Medulla oblongata (tissue), 1 donor: Measurements from ENCODE around the gene NCEH1.
"Not testable (repeated sequence)": the region's sequence is repeated elsewhere in the genome, so short reads cannot be mapped to it uniquely, and the experiment has no call there.

Experiments used
- DNase-seq: peaks from one replicate; pipeline ENCODE4 v3.0.0-alpha.2; 2015; ENCODE audit errors: extremely low spot score

Gene NCEH1

DNA sequence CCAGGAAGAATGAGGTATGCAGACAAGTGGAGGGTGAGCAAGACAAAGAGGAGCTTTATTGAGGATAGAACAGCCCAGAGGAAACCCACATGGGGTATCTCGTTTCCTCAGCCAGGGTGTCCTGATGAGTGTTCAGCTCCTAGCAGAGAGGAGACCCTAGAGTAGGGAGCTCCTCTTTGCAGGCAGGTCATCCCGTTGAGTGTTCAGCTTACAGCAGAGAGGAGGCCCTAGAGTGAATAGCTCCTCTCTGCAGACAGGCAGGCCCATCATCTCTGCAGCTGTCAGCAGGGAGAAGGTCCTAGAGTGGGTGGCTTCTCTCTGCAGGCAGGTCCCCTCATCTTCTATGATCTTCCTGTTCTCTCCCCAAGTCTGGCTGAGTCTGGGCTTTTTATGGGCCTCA, 97.0 kb downstream of the NCEH1 start:
- no peak for DNase-seq

DNA sequence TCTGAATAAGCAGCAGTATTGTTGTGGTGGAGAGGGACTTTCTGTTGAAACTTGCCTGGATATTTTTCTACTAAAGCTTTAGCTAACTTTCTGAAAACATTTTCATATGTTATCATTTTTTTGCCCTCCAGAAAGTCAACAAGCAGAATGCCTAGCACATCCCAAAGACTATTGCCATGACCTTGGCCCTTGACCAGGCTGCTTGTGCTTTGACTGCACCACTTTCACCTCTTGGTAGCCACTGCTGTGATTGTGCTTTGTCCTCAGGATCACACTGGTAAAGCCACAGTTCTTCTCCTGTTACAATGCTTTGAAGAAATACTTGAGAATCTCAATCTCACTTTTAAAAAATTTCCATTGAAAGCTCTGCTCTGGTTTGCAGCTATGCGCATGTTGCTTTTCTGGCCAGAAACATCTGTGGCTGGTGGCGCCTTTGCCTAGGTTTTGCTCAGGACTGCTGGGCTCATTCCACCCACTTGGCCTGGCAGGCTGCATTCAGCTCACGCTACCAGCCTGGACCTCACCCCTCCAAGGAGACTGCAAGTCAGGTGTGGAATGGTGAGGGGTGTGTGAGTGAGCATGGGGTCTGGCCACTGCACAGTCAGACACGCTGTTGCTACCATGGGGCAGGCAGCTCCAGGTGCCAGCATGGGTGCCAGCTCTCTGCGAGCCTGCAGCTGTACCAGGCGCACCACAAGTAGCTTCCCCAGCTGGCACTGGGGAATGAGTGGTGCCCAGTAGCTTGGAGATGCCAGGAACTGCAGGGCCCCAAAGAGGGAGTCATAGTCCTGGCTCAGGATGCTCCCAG, 97.8 kb downstream of the NCEH1 start:
- no peak for DNase-seq

DNA sequence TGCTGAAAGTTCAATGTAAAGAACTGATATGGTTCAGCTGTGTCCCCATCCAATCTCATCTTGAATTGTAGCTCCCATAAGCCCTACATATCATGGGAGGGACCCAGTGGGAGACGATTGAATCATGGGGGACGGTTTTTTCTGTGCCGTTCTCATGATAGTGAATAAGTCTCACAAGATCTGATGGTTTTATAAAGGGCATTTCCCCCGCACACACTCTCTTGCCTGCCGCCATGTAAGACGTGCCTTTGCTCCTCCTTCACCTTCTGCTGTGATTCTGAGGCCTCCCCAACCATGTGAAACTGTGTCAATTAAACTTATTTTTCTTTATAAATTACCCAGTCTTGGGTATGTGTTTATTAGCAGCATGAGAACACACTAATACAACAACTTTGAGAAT, 101.1 kb downstream of the NCEH1 start:
- no peak for DNase-seq

- no peak for DNase-seq
These were observed 102.3 kb downstream of the NCEH1 start for GRCh38 chr3:172608575-172608974.

GRCh38 chr3:172607305-172608121, 103.4 kb downstream of the NCEH1 start:
- DNase-seq: no peak

GRCh38 chr3:172606021-172606420, 104.8 kb downstream of the NCEH1 start:
- DNase-seq: no peak

DNA sequence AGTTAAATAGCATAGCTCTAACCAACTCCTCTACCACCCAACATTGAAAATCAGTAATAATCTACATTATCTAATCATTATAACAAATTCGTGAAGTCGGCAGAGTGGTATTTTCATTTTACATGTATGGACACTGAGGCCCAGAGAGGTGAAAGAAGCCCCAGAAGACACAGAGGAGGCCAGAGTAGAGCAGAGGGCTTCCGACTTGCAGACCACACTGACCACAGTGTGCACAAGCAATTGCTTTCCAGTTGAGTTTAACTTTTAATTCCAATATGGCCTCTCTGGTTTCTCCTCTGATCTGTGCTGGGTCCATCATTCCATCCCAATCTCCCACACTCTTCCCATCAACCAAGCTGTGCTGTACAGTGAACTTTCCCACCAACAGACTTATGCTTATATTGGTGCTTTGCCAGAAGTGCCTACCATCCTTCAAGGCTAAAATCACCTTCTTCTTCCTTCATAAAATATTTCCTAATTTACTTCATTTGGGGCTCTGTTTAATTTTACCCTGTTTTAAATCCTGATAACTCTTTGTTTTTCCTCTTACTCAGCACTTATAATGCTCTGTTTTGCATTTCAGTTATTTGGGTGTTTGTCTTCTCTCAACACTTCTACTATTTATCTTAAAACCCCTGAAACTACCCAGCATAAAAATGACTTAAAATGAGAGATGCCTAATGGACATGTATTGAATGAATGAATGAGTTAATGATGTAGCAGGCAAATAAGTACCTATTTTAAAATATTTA, 105.8 kb downstream of the NCEH1 start:
- DNase-seq: no peak

DNA sequence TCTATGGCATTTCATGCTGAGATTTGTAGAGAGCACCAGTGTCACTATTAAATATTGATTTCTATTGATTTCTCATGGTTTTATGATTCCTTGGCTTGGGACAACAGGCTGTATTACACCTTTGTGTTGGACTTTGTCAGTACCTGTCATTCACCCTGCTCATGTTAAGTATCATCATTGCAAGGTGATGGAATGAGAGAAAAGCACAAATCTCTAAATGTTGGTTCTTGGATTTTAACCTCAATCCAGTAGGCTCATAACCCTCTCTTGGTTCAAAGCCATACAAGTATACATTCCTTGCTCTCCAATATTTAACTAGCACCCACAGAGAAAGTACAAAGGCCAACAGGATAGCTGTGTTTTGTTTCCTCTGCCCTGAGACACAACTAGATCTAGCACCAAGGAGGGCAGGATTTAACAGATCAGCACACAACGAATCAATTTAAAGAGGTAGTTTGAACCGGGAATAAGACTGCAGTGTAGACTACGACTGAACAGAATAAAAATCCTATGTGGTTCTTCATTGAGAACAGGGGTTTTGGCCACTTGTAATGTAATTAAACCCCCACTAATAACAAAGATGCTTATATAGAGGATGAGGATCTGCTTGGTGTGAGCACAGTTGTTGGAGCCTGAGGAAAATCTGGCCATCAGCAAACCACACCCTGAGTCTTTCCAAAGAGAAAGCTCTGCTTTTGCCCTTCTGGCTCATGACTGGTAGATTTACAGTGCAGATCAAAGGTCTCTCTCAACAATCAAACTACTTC, 109.6 kb downstream of the NCEH1 start:
- DNase-seq: no peak

DNA sequence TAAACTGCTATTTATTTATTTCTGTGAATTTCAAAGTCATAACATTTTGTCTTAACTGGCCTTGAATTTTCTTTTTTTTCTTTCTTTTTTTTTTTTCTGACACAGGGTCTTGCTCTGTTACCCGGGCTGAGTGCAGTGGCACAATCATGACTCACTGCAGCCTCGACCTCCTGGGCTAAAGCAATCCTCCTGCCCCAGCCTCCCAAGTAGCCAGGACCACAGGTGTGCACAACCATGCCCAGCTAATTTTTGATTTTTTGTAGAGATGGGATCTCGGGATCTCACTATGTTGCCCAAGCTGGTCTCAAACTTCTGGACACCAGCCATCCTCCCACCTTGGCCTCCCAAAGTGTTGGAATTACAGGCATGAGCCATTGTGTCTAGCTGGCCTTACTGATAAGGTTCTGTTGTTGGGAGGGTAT, 110.2 kb downstream of the NCEH1 start:
- DNase-seq: no peak

GRCh38 chr3:172598904-172599303, 112.0 kb downstream of the NCEH1 start:
- no peak for DNase-seq

- no peak for DNase-seq
These were observed 114.5 kb downstream of the NCEH1 start for GRCh38 chr3:172596394-172596706.

GRCh38 chr3:172595664-172596393, 115.0 kb downstream of the NCEH1 start:
- DNase-seq: peak; percentile 74

GRCh38 chr3:172594900-172595663, 115.8 kb downstream of the NCEH1 start:
- not testable (repeated sequence) for DNase-seq

- DNase-seq: no peak
These were observed 117.8 kb downstream of the NCEH1 start for GRCh38 chr3:172592898-172593669.

DNA sequence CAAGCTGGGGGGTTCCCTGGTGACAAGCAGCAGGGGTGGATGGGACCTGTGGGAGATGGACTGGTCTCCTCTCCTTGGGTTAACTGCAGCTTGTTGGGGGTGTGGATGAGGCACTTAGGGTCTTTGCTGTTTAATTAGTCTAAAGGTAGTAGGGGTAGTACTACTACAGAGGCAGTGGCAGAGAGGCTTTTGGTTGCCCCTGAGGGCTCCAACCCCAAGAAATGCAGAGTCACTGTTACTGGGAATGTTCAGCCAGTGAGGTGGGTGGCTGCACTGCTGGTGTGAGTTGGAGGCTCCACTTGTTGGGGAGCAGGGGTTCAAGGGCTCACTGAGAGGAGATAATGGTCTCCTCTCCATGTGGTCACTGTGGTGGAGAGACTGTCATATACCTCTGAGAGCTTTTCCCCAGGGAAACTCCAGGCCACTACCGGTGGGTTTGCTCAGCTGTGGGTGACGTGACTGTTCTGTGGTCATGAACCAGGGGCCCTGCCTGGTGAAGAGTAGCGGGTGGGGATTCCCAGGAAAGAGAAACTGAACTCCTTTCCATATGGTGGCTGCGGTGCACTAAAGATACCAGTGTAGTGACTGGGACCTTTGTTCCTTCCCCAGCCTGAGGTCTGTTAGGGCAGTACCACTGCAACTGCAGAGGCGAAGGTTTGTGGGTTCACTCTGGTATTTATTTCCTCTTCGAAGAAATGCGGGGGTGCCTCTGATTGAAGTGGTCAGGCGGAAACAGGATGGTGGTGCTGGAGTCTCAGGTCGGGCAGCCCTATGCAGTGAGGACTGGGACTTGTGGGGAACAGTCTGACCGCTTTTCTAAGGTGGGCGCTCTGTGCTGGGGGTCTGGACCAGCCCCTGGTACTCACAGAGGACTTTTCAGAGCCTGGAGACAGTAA, 118.7 kb downstream of the NCEH1 start:
- DNase-seq: no peak

GRCh38 chr3:172591125-172591605, 119.7 kb downstream of the NCEH1 start:
- no peak for DNase-seq

- DNase-seq: no peak
These were observed 124.4 kb downstream of the NCEH1 start for GRCh38 chr3:172586436-172586835.

DNA sequence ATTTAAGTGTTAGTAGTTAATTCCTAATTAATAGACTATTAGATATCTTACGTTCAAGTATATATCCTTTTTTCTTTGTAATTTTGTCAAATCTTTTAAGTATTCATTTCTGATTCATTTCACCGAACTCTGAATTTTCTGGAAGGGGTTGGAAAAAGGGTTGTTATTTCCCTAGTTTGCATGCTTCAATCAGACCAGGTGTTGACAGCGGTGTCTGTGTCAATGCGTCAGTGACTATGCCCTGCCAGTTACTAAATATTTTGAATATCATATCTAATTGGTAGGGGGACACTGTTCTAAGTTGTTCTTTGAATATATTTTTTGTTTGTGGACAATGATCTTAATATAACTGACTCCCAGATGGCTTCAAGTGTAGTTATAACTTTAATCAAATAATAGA, 124.9 kb downstream of the NCEH1 start:
- no peak for DNase-seq
